Pons (tissue), 1 donor: ENCODE measurements around the gene GTF2B.
A peak's percentile ranks its signal among the peaks of the same experiment; 100 is the strongest.
"Not testable (repeated sequence)": the region's sequence is repeated elsewhere in the genome, so short reads cannot be mapped to it uniquely, and the experiment has no call there.

ENCODE experiments used
- DNase-seq: peaks from one replicate; pipeline ENCODE4 v3.0.0-alpha.2; 2016; ENCODE audit warnings: low spot score

GTF2B gene

DNA sequence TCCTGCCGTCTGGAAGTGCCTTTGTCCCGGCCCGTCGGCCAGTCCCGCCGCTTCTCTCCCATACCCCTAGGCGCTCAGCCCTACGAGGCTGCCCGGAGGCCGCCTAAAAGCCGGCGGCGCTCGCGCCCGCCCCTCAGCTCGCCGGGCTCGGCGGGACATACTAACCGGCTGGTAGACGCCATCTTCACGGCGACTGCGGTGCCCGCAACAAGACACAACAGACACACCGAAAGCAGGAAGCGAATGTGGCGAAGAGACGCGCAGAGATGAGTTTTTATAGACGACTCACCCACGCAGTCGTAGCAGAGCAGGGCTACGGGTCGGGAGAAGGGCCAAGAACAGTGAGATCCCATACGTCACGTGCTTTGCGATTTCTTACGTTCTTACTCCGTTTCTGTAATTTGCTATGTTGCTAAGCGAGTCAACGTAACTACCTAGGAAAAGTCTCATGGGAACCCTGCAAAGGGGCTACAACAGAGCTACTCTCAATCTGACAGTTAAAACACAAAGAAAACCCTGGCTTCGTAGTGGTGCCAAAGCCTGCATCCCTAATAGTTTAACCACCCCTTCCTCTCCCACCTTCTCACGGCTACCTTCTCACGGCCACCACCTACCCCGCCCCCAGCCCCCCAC, at the start of gene GTF2B:
Gene GTF2B, minus strand, starts transcription at position 250 of the 633 bp plus-strand sequence. Its CDS starts 68 bp downstream, at position 182.
- DNase-seq: peak; percentile 95

- not testable (repeated sequence) for DNase-seq
Measured at GRCh38 chr1:88938528-88938927, 47.2 kb upstream of the GTF2B start.

DNA sequence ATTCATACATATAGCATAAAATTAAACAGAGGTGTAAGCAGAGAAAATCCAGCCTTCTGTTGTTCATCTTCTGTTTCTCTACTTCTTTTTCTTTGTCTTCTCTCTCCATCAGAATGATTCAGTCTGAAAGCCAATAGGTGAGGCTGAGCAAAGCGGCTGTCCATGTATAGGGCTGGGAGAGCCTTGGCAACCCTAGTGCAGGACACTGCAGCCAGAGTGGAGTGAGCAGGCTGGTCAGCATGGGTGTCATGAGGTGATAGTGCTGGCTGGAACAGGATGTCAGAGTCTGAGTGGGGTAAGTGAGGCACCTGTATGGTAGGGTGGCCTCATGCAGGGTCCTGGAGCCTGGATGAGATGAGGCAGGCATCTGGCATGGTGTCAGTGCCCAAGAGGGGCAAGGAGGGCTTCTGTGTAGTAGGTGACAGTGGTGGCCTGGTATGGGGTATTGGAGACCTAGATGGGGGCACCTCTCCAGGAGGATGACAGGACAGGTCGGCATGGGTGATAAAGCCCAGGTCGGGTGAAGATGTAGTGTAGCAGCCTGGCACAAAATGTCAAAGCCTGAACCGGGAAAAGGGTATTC, 45.5 kb upstream of the GTF2B start:
- no peak for DNase-seq

- DNase-seq: no peak
Measured at GRCh38 chr1:88936223-88936523, 44.8 kb upstream of the GTF2B start.

DNA sequence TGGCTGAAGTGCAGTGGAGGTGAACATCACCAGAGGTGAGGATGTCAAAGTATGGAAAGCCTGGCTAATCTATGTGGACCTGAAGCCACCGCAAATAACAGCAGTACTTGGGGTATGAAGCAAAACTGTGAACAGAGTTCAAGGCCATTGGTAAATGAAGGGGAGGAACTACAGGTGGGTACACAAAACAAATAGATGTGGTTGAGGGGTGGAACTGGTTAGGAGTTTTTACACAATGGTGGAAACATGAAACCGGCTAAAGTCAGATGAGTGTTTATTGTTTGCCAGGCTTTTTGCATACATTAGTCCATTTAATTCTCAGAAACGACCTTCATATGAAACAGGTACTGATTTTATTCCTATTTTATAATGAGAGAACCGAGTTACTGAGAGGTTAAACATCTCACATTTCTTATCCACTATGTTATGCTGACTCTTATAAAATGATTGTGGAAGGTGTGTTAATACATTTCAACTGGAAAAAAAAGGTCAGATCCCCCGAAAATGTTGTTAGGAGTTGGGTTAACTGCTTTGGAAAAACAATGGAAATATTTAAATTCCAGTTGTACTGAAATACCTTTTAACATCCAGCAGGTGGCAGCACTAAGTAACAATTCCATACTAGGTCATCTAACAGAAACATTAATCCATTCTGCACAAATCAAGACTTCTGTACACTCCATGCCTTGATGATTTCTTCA, 44.3 kb upstream of the GTF2B start:
- peak; percentile 73 for DNase-seq

DNA sequence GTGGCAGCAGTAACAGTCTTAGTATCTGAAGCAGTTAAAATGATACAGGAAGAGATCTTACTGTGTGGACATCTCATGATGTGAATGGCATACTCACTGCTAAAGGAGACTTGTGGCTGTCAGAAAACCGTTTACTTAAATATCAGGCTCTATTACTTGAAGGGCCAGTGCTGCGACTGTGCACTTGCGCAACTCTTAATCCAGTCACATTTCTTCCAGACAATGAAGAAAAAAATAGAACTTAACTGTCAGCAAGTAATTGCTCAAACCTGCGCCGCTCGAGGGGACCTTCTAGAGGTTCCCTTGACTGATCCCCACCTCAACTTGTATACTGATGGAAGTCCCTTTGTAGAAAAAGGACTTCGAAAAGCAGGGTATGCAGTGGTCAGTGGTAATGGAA, 38.8 kb upstream of the GTF2B start:
- not testable (repeated sequence) for DNase-seq

DNA sequence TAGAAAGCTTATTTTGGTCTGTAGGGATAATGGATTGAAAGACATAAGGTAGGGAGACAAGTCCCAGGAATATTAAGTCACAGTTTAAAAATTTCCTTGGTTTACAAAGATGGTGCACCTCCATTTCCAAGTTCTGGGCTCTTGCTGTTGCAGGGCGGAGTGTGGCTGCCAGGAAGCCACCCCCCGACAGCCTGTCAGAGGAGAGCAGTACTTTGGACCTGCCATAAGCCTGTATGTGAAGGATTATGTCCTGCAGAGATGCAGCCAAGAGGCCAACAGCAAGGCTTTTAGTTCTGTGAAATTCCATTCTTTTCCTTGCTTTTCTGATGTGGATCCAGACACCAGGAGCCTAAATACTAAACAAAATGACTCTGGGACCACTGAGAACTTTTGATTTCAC, 31.9 kb upstream of the GTF2B start:
- no peak for DNase-seq

- no peak for DNase-seq
Measured at GRCh38 chr1:88922214-88922613, 30.8 kb upstream of the GTF2B start.

GRCh38 chr1:88920845-88921244, 29.5 kb upstream of the GTF2B start:
- DNase-seq: no peak

DNA sequence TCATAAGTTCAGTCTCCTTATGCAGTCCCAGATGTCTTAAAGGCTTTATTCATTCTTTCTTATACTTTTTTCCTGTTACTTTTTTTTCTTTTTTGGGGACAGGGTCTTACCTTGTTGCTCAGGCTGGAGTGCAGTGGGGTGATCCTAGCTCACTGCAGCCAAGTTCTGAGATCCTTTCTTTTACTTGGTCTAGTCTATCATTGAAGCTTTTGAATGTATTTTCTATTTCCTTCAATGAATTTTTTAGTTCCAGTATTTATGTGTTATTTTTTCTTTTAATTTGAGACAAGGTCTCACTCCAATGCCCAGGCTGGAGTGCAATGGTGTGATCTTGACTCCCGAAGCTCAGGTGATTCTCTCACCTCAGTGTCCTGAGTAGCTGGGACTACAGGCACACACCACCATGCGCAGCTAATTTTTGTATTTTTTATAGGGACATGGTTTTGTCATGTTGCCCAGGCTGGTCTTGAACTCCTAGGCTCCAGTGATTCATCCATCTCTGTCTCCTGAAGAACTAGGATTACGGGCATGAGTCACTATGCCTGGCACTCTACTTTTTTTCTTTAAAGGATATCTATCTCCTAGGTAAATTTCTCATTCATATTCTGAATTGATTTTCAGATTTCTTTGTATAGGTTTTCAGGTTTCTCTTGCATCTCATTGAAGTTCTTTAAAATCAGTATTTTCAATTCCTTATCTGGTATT, 26.1 kb upstream of the GTF2B start:
- DNase-seq: no peak

DNA sequence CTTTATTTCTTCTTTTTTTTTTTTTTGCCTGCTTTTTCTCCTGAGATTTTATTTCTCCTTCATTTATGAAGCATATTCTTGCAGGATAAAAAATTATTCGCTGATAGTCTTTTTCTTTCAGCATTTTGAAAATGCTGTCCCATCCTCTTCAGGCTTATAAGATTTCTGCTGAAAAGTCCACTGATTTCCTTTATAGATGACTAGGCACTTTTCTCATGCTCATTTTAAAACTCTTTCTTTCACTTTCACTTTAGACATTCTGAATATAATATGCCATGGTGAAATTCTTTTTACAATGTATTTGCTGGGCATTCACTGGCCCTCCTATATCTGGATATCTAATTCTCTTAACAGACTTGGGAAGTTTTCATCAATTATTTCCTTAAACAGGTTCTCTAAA, 25.5 kb upstream of the GTF2B start:
- no peak for DNase-seq

DNA sequence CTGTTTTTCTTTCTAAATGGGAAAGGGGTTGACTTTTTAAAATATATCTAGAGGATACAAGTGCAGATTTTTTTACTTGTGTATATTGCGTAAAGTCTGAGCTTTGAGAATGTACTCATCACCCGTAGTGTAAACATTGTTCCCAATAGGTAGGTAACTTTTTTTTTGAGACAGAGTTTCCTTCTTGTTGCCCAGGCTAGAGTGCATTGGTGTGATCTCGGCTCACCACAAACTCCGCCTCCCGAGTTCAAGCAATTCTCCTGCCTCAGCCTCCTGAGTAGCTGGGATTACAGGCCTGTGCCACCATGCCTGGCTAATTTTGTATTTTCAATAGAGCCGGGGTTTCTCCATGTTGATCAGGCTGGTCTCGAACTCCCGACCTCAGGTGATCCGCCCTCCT, 20.4 kb upstream of the GTF2B start:
- DNase-seq: not testable (repeated sequence)

DNA sequence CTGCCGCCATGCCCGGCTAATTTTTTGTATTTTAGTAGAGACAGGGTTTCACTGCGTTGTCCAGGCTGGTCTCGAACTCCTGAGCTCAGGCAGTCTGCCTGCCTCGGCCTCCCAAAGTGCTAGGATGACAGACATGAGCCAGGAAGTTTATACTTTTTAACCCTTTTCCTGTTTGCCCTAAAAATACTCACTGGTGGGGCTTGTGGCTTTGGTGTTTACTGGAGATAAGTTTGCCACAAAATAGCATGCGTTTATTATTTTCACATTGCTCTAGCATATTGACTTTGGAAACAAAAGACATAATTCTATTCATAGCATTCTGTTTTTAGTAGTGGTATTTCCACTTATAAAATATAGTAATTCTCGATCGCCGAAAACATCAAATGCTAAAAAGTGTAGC, 19.8 kb upstream of the GTF2B start:
- no peak for DNase-seq

DNA sequence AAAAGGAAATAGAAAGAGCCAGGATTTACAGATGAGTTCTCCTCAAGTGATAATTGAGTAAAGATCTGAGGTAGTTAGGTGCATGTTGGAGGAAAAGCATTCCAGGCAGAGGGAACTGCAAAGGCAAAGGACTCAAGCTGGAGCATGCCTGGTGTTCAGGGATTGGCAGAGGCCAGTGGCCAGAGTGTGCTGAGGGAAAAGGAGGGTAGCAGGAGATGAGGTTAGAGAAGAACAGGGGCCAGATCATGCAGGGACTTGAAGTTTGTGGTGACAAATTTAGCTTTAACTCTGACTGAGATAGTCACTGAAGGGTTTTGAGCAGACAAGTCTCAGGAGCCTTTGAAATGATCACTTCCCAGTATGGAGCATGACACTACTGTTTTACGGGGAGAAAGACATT, 19.0 kb upstream of the GTF2B start:
- no peak for DNase-seq

DNA sequence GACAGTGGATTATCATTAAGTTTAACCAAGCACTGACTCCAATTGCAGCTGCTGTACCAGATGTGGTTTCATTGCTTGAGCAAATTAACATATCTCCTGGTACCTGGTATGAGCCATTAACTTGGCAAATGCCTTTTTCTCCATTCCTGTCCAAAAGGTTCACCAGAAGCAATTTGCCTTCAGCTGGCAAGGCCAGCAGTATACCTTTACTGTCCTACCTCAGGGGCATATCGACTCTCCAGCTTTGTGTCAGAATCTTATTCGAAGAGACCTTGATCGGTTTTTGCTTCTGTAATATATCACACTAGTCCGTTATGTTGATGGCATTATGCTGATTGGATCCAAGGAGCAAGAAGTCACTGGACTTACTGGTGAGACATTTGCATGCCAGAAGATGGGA, 9.5 kb upstream of the GTF2B start:
- DNase-seq: no peak

DNA sequence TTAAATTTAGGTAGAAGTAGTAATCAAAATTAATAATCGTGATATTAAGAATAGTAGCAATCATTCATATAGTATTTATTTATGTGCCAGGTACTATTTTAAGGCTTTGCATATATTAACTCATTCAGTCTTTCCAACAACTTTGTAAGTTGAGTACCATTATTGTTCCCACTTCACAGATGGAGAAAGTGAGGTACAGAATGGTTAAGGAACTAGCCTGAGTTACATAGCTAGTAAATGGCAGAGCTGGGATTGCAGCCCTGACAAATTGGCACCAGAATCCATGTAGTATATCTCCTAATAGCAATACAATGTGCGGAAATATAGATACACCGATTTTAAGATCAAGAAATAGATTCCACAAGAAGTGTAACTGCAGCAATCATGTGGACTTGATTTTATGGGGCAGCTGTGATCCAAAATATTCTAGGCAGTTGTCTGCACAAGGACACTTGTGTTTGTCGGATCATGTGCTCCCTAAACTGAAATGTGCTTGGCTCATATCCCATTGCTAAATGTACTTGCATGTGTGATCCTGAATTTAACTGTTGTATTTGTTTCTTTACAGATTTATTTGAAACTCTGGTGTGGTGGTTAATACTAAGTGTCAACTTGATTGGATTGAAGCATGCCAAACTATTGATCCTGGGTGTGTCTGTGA, 5.8 kb upstream of the GTF2B start:
- no peak for DNase-seq

DNA sequence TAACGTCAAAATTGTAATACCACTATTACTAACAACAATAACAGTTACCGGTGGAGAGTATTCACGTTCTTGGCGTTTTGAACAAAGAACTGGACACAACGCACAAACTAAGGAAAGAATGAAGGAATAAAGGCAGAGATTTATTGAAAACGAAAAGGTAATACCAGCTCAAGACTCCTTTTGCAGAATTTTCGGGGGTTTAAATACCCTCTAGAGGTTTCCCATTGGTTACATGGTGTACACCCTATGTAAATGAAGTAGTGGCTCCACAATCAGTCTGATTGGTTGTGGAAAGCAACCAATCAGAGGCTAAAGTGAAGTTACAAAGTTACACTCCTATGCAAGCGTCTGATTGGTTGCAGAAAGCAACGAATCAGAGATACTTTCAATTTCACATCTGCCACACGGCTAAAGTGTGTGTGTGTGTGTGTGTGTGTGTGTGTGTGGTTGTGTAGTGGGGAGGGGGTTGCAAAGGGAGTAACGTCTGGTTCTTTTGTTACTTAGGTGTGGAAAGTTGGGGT, 1.1 kb upstream of the GTF2B start:
- DNase-seq: peak; percentile 65

DNA sequence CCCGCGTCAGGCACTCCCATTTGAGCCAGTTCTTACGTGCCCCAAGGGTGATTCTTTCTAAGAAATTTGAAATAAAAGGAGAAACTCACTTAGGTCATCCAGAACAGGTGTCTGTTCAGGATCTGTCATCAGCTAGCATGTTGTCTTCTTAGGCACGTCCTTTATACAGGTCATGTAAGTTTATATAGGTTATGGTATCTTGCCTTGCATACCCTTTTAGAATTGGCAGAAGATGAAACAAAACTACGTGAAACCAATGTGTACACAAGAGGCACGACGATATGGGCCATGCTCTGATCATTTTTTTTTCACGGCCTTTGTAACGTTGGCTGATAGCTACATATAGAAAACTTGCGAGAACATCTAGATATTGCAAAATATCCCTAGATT, 579 bp upstream of the GTF2B start:
- DNase-seq: peak; percentile 37

- peak; percentile 52 for DNase-seq
Measured at GRCh38 chr1:88890791-88891317, 513 bp downstream of the GTF2B start.

- DNase-seq: no peak
Measured at GRCh38 chr1:88890131-88890530, 1.2 kb downstream of the GTF2B start.

DNA sequence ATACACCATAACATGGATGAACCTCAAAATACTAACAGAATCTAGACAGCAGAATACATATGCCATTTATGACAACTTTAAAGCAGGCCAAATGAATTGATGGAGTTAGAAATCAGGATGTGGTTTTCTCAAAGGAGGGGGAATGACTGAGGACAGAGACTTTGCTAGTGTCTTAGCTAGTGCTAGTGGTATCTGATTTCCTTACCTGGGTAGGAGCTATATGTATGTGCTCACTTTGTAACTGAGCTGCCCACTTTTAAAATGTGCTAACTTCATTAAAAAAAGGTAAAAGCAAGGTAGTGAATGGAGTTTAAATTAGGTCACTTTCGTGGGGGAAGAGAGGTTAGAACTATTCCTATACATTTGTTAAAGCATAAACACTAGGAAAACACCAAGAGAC, 2.6 kb downstream of the GTF2B start:
- DNase-seq: no peak

GRCh38 chr1:88885933-88886332, 5.4 kb downstream of the GTF2B start:
- DNase-seq: no peak
